GM19452 (cell line): ENCODE data around the gene RHOU.

Source experiments
- ATAC-seq: cut with Tn5 transposase; IDR thresholded peaks from one replicate; pipeline ENCODE4 v1.9.1; 2021; ENCODE audit not compliant: unreplicated experiment

RHOU gene

DNA sequence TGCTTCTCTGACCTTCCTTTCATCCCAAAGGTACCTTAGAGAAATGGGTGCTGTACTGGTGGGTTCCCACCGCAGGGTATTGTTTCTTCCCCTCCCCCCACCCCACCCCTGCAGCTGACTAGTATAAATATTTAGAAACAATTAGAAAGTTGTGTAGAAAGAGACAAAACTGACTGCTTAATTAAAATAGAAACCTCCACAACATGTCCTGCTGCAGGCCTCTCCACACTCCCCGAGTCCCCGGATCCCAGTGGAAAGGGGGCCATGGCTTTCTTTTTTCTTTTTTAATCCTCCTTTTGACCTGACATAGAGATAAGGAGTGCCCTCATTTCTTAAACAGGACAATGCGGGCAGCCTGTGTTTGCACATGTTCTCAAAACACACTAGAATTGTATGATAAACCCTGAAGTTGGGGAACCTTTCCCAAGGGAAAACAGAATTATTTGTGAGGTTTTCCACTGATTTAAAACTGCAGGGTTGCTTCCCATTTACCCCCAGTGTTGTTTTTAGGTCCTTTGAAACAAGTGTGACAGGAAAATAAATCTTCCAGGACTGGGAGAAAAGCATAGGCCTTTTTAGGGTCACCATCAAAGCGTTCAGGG is 1.7 kb downstream of the RHOU start:
- no peak for ATAC-seq

DNA sequence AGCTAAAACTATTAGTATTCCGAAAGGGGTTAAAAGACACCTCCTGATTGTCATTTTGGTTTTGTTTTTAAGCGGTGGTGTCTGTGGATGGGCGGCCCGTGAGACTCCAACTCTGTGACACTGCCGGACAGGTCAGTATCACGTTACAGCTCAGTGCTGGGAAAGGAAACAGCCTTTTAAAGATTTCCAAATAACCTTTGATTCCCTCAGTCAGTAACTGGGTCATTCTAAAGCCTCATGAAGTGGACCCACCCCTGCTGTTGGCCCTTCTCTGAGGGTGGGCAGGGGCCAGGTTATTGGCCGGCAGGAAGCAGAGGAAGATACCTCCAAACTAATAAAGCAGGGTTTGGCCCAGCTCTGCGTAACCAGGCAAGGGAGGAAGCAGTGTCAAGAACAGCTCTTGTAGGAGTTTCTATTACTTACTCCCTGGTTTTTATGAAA is 2.3 kb downstream of the RHOU start:
- ATAC-seq, result no peak

GRCh38 chr1:228739826-228740225 is 4.5 kb downstream of the RHOU start:
- no peak for ATAC-seq

- no peak for ATAC-seq
These were observed 5.5 kb downstream of the RHOU start for GRCh38 chr1:228740543-228741317.

- ATAC-seq, result no peak
These were observed 7.1 kb downstream of the RHOU start for GRCh38 chr1:228742281-228742860.

DNA sequence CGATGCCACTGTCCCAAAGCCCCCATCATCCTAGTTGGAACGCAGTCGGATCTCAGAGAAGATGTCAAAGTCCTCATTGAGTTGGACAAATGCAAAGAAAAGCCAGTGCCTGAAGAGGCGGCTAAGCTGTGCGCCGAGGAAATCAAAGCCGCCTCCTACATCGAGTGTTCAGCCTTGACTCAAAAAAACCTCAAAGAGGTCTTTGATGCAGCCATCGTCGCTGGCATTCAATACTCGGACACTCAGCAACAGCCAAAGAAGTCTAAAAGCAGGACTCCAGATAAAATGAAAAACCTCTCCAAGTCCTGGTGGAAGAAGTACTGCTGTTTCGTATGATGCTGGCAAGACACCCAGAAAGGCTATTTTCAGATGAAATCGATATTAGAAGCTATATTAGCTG is 8.1 kb downstream of the RHOU start:
- no peak for ATAC-seq

DNA sequence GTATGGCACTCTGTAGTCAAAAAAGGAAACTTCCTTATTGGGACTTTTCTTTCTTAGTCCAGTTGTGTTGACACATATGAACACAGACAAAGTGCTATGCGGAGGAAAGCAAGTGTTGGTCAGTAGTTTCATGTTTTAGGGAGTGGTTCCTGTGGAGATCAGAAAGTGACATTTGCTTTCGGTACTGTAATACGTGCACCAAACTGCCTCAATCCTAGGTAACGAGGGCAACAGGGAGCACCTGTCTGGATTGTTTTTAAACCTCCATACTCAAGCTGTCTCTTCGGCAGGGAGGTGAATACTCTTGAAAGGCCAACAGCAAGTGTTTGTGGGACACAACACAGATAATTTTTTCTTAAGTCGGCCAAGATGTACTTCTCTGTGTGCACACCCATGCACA is 9.1 kb downstream of the RHOU start:
- no peak for ATAC-seq

GRCh38 chr1:228744918-228745317 is 9.6 kb downstream of the RHOU start:
- ATAC-seq, result no peak

DNA sequence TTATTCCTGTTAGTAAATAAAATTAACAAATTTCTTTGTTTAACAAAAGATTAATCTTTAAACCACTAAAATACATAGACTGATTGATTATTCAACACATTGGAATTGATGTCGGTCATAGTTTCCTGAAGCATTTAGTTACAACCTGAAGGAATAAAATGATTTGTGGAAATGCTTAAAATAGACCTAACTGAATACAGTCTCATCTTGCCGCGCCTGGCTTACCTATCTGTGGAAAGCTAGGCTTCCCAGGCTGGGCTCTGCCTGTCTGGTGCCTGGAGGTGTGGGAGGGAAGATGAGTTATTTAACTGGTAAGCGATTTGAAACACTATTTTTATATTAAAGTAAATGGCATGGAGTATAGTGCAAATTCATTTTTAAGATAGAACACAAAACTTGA is 10.2 kb downstream of the RHOU start:
- ATAC-seq, result no peak

DNA sequence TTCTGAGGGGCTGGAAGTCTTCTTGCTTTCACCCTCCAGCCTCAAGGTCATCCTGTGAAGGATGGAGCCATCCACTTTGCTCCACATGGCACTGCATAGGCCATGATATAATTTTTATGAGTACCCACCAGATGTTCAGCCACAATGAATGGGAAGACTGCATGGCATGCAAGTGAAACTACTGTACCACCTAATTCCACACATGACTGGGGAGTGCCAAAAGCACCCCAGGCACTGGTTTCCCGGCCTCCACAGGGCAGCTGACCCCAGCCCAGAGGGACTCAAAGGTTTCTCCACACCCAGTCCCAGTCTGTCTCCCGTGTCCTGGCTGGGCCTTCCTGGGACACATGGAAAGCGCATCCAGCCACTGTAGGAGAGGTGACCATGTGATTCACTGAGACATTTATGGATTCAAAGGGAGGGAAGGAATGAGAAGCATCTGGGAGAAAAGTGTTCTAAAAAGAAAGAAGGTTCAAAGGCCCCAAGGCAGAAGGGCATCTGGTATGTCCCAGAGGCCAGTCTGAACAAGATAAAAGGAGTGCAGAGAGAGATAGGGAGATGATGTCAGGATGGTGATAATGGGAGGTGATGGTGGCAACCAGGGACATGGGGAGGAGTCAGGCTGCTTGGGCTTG is 12.1 kb downstream of the RHOU start:
- no peak for ATAC-seq

GRCh38 chr1:228748029-228748428 is 12.8 kb downstream of the RHOU start:
- no peak for ATAC-seq

DNA sequence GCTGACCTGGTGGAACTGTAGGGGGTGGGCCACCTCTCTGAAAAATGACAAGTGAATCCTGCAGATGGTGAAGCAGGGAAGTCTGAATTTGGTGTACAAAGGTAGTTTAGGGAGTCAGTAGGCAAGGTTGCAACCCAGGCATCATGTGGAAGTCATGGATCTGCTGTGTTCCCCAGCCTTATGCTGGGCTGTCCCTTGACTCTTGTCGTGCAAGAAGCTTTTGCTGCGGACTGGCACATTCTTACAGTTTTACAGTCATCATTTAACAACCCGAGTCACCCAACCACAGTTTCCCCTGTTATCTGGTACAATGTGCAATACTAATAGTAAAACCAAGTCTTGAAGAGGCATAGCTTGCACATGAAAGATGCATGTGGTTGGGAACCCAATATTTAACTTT is 13.2 kb downstream of the RHOU start:
- no peak for ATAC-seq

GRCh38 chr1:228749765-228750164 is 14.5 kb downstream of the RHOU start:
- no peak for ATAC-seq

DNA sequence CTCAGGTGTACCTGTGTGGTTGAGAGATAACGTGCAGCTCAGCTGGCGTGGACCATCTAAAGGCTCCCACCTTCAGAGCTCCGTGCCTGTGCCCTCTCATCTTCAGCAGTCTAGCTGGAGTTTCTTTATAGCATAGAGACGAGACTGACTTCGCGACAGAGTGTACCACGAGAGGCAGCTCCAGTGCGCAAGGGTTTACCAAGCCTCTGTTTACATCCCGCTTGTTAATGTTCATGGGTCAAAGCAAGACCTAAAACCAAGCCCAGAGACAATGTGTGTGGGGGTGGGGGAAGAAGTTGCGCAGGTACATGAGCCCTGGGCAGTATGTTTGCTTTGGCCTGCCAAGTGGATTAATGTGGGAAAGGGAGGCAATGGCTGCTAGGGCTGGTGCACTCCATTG is 15.6 kb downstream of the RHOU start:
- no peak for ATAC-seq

DNA sequence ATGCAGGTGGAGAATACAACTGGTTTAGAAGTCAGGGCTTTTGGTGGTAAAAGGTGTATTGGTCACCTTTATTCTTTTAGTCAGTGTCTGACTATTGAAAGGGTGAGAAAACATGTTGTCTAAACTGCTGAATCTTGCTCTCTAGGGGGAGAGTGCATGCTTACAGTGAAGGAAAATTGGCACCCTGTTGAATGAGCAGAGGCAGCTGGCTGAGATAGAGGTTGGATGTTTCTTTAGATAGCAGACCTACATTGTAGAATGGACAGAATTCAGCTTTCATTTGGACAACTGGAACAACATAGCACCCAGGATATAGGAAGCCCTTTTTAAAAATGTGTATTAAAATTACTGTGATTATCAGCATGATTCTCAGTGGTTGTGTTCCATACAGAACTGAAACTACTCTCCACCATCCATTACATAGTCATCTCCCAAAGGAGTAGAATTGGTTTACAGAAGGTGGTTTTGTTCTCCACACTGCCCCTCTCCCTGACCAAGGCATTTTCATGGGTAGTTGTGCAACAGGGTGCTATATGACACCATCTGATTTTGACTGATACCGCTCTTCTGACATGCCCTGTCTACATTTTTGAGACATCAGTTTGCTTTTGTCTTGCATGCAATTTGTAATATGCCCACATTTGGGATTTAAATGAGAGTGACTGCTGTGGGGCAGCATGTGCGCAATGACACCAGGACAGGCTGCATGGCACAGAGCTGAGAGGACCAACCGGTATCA is 16.2 kb downstream of the RHOU start:
- no peak for ATAC-seq

- no peak for ATAC-seq
These were observed 17.0 kb downstream of the RHOU start for GRCh38 chr1:228752258-228752657.

GRCh38 chr1:228752675-228753265 is 17.5 kb downstream of the RHOU start:
- no peak for ATAC-seq

DNA sequence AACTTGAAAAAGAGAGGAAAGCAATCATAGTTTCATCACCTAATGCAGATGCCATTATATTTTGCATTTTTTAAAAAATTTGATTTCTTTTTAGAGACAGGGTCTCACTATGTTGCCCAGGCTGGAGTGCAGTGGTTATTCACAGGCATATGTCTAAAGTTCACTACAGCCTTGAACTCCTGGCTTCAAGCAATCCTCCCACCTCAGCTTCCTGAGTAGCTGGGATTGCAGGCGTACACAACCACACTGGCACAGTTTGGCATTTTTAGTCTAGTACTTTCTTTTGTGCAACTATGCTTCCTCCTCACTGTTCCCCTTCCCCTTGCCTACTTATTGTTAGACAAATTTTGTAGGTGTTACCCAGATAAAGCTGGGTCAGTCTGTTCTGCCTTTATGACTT is 18.0 kb downstream of the RHOU start:
- no peak for ATAC-seq

DNA sequence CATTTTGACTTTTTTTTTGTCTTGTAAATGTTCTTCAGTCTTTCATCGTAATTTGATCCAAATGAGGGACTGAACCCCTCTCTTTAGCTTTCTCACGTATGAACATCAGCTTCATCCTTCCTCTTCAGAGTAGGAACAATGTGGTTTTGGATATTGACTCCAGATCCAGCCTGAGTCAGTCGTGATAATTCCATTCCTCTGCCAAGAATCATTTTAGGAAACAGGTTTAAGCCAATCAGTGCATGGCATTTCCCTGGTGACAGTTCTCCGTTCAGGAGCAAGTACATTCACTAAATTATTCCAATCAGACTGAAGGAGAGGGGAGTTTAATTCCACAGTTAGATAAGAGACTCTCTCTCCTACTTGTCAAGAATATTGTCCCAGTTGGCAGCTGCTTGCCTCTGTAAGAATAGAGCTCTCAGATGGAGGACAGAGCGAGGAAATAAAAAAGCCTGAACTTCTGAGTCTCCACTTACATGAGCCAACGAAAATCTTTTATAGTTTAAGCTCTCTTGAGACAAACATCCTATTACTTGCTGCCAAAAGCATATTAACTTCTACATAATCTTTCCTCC is 18.6 kb downstream of the RHOU start:
- no peak for ATAC-seq

GRCh38 chr1:228754646-228755268 is 19.5 kb downstream of the RHOU start:
- no peak for ATAC-seq
